ENCODE data around the gene SBDS.
"Not testable (repeated sequence)": the region's sequence is repeated elsewhere in the genome, so short reads cannot be mapped to it uniquely, and the experiment has no call there.

Gene SBDS

DNA sequence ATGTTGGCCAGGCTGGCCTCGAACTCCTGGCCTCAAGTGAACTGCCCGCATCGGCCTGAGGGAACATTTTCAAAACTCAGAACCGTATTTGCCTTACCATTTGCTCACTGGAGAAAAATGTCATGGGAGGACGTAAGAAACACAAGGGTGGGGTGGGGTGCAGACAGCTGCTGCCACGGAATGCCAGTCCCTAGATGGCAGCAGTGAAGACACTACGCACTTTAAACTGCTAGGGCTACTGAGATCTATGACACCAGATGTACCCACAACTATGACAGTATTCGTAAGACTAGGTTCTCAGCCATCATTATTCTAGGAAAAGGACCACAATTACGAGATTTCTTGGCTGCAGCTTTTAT lies 716 bp downstream of the SBDS start:
- peak; percentile 83 for DNase-seq

DNA sequence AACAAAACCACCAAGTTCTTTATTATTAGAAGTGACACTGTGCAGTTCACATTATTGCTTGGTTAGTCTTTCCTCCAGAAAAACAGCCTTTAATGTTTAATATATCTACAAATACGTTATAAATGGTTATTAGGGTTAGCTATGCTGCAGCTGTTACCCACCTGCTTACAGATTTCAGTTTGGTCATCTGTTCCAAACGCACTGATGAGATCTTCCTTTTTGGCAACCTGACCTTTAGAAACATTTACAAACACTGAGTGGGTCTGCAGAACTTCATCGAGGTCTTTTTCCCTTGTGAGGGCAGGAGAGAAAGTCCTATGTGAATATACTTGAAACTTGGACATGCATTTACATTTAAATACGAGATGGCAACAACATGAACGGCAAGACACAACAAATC lies 1.3 kb downstream of the SBDS start:
- DNase-seq: not testable (repeated sequence)

- DNase-seq: not testable (repeated sequence)
Observed at GRCh38 chr7:66989552-66989951, 5.8 kb downstream of the SBDS start.

GRCh38 chr7:66980336-66980735 lies 15.1 kb downstream of the SBDS start:
- DNase-seq: not testable (repeated sequence)

DNA sequence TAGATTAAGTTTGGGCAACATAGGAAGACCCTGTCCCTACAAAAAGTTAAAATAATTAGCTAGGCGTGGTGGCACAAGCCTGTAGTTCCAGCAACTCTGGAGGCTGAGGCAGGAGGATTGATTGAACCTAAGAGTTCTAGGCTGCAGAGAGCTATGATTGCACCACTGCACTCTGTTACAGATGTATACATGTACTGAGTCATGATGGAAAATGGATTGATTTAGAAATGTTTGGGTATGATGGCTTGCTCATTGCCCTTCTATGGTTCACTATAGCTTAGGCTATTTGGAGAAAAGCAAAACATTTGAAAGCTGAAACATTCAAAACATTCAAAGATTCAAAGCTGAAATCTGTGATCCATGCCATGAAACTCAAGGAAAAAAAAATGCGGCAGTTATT lies 16.4 kb downstream of the SBDS start:
- not testable (repeated sequence) for DNase-seq

GRCh38 chr7:66978312-66978711 lies 17.1 kb downstream of the SBDS start:
- not testable (repeated sequence) for DNase-seq

DNA sequence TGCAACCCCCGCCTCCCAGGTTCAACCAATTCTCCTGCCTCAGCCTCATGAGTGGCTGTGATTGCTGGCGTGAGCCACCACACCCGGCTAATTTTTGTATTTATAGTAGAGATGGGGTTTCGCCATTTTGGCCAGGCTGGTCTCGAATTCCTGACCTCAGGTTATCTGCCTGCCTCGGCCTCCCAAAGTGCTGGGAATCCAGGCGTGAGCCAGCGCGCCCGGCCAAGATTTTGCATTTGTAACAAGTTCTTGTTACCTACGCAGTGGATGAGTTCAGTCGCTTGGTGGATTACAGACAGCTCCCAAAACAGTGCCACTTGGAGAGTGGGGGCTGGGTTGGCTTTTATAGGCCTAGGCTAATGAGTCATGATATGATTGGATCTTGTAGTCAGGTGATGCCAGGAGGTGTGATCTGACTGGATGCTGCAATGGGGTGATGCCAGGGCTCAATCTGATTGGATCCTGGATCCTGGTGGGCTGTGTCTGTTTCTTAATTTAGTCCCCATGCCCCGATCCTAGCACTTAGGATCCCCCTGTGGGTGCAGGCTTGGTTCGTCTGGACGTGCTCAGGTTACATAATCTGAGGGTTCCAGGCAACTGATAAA lies 20.3 kb downstream of the SBDS start:
- peak; percentile 28 for DNase-seq

GRCh38 chr7:66970310-66970709 lies 25.1 kb downstream of the SBDS start:
- no peak for DNase-seq

- not testable (repeated sequence) for DNase-seq
Observed at GRCh38 chr7:66969001-66969400, 26.4 kb downstream of the SBDS start.

- no peak for DNase-seq
Observed at GRCh38 chr7:66967029-66967428, 28.4 kb downstream of the SBDS start.

DNA sequence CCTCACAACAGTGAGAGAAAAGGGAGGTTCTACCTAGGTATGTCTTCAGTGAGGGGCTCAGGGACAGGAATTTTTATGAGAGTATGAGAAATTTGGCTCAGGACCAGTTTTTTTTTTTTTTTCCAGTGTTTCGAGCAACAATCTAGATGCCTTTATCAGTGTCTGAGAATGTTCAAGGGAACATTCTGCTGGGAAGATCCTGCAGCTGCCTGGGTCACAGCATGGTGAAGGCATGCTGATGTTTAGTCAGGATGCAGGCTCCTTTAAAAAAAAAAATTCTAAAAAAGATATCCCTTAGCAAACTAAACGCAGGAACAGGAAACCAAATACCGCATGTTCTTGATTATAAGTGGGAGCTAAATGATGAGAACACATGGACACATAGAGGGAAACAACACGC lies 31.0 kb downstream of the SBDS start:
- peak; percentile 51 for DNase-seq

DNA sequence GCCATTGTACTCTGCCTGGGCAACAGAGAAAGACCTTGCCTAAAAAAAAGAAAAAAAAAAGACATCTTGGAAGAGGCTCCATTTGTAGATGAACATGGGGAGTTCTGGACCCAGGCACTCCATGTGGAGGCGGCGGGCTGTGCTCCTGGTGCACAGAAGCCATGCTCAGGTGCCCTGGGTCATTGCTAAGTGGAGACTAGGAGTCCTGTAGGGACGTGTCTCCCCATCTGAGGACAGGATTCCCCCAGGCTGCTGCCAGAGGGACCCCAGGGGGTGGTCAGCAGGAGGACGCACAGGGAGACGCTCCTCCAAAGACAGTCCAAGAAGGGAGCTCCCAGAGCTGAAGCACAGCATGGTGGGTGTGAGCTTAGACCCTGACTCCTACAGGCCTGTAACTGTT lies 34.3 kb downstream of the SBDS start:
- no peak for DNase-seq

- DNase-seq: no peak
Observed at GRCh38 chr7:66960192-66960591, 35.2 kb downstream of the SBDS start.

DNA sequence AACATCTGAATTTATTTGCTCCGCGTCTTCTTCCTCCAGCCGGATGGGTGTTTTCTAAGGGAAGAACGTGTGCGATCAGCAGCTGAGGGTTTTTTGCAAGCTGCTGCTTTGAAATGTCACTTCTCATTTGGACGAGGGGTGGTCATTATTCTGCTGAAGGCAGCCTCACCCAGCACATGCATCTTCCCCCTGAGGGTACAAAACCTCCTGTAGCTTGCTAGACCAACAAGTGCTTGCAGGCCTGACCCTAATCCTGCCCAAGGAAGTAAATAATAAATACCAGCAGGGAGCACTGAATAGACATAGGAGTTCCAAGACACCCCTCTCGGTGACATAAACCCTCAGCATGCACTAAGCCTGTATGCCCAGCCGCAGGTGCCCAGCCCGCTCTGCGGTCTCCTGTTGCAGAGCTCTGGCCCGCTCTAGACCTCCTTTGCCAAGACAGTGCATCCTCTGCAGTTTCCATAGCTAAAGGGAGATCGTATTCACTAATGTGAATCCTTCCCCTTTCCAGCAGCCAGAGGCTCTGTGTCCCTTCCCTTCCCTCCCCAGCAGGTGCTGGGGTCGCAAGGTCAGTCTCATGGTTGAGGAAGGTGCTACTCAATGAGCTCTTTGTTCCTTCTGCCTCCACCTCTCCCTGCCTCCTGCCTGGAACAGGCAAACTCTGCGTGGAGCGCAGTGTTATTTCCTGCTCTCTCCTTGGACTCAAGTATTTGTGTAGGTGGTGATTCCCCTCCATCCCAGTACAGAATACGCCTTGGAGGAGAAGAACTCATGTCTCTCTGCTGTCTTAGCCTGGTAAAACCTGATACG lies 36.6 kb downstream of the SBDS start:
- DNase-seq: no peak

DNA sequence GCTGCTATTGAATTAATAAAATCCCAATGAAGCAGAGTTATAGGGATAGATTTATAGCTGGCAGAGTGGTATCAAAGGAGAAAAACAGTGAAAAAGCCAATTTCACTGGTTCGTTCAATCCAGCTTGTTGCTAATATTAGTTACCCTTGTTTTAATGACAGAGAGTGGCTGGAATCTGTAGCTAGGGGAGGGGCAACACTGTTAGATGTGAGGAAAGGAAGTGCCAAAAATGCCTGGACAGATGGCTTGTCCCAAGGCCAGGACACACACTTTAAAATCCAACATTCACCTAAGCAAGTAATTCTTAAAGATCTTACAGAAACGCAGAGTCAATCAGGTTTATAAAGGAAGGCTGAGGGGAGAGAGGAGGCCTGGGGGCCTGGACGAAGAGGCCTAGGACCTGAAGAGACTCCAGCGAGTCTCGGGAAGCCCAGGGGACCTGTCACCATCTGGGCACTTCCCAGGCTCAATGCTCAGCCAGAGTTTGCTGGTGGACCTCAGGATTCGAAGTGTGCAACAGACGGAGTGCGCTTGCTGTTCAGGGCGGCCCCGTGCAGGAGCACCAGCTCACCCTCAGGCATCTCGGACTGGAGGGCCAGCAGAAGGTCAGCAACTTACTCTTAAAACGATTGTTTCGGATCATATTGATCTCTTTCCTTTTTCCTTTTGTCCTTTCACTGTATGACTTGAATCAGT lies 37.6 kb downstream of the SBDS start:
- DNase-seq: no peak

GRCh38 chr7:66953044-66953427 lies 42.4 kb downstream of the SBDS start:
- DNase-seq: no peak

DNA sequence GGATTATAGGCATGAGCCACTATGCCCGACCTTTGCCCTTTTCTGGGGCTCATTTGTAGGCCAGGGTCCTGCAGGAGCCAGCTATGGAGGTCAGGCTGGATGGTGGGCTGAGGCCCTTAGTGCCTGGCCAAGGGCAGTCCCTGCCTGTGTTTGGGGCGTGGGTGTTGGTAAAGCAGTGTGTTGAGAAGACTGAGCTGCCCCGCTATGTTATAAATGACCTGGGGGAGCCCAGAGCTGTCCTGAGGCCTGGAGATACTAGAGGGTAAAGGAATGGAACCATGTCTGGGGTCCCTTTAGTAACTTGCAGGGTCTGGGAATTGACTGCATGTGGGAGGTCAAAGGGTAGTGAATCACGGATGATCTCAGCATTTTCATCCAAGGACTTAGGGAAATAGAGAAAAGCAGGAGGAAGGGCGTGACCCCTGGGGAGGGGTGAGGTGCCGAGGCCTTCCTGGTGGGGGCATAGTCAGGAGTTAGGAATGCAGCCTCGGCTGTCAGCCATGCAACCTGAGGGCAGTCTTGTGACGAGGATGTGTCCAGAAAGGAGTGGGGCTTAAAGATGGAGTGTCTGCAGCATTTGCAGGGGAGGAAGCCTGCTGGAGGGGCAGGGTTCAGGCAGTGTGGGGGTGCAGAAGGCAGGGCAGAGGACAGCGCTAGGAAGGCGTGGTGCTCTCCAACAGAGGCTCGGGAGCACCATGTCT lies 42.9 kb downstream of the SBDS start:
- DNase-seq: peak; percentile 54

DNA sequence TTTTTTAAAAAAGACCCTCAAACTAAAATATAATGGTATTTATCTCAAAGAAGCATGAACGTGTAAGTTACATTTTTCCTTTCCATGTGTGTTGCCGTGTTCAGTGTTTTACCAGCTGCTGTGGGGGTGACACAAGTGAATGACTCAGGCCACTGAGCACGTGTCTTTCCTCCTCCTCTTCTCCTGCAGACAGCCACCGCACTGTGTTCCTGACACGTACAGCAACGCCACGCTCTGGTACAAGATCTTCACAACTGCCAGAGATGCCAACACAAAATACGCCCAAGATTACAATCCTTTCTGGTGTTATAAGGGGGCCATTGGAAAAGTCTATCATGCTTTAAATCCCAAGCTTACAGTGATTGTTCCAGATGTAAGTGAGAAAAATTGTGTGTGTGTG lies 44.6 kb downstream of the SBDS start:
- no peak for DNase-seq

DNA sequence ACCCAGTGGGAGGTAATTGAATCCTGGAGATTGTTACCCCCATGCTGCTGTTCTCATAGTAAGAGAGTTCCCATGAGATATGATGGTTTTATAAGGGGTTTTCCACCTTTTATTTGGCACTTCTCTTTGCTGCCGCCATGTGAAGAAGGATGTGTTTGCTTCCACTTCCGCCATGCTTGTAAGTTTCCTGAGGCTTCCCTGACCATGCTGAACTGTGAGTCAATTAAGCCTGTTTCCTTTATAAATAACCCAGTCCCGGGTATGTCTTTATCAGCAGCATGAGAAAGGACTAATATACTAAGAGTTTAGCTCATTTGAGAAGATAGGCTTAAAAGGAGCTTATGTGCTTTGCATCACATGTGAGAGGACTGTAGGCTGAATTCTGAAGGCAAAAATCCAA lies 45.1 kb downstream of the SBDS start:
- DNase-seq: no peak

GRCh38 chr7:66948480-66949109 lies 46.8 kb downstream of the SBDS start:
- no peak for DNase-seq

GRCh38 chr7:66946545-66946944 lies 48.8 kb downstream of the SBDS start:
- no peak for DNase-seq

GRCh38 chr7:66939325-66939724 lies 56.1 kb downstream of the SBDS start:
- no peak for DNase-seq

- DNase-seq: no peak
Observed at GRCh38 chr7:66937940-66938339, 57.4 kb downstream of the SBDS start.

All from fibroblast of skin of right quadriceps (primary cell).